Ramos (cell line): ENCODE data around the gene C5orf58.

Source experiments
- in situ Hi-C: fragments of 300-500 bp; cut with MboI; formaldehyde crosslinking; loops from one replicate; pipeline ENCODE4 v1.14.3; 2022; ENCODE audit warnings: low sequenced_read_pairs; ENCODE audit not compliant: unreplicated experiment

C5orf58 gene

GRCh38 chr5:170232786-170233185 lies at the start of gene C5orf58:
C5orf58 (plus strand) TSS chr5:170232985; CDS start chr5:170234977, 1,992 bp downstream.
- in situ Hi-C loops, result no loop called here

- in situ Hi-C loops, result no loop called here
Measured at GRCh38 chr5:170183816-170184687, 48.7 kb upstream of the C5orf58 start.

- in situ Hi-C loops, result no loop called here
Measured at GRCh38 chr5:170184737-170185136, 48.0 kb upstream of the C5orf58 start.

GRCh38 chr5:170186156-170186555 lies 46.6 kb upstream of the C5orf58 start:
- in situ Hi-C loops, result no loop called here

GRCh38 chr5:170186856-170187255 lies 45.9 kb upstream of the C5orf58 start:
- in situ Hi-C loops, result no loop called here

GRCh38 chr5:170190436-170191134 lies 42.2 kb upstream of the C5orf58 start:
- in situ Hi-C loops, result no loop called here

GRCh38 chr5:170192829-170193228 lies 40.0 kb upstream of the C5orf58 start:
- in situ Hi-C loops, result no loop called here

GRCh38 chr5:170195961-170196360 lies 36.8 kb upstream of the C5orf58 start:
- in situ Hi-C loops, result no loop called here

- in situ Hi-C loops, result no loop called here
Measured at GRCh38 chr5:170200876-170201275, 31.9 kb upstream of the C5orf58 start.

- in situ Hi-C loops, result no loop called here
Measured at GRCh38 chr5:170201311-170201710, 31.5 kb upstream of the C5orf58 start.

- in situ Hi-C loops, result no loop called here
Measured at GRCh38 chr5:170202117-170202516, 30.7 kb upstream of the C5orf58 start.

- in situ Hi-C loops, result no loop called here
Measured at GRCh38 chr5:170204202-170204601, 28.6 kb upstream of the C5orf58 start.

- in situ Hi-C loops, result no loop called here
Measured at GRCh38 chr5:170206216-170206615, 26.6 kb upstream of the C5orf58 start.

GRCh38 chr5:170206958-170207357 lies 25.8 kb upstream of the C5orf58 start:
- in situ Hi-C loops, result no loop called here

- in situ Hi-C loops, result no loop called here
Measured at GRCh38 chr5:170211575-170212334, 21.0 kb upstream of the C5orf58 start.

- in situ Hi-C loops, result no loop called here
Measured at GRCh38 chr5:170216257-170216864, 16.4 kb upstream of the C5orf58 start.

GRCh38 chr5:170217831-170218230 lies 15.0 kb upstream of the C5orf58 start:
- in situ Hi-C loops, result no loop called here

- in situ Hi-C loops, result no loop called here
Measured at GRCh38 chr5:170218726-170219125, 14.1 kb upstream of the C5orf58 start.

GRCh38 chr5:170219615-170220014 lies 13.2 kb upstream of the C5orf58 start:
- in situ Hi-C loops, result no loop called here

GRCh38 chr5:170220191-170220590 lies 12.6 kb upstream of the C5orf58 start:
- in situ Hi-C loops, result no loop called here
